ENCODE results near the gene BCL7A.
"Not testable (repeated sequence)": the region's sequence is repeated elsewhere in the genome, so short reads cannot be mapped to it uniquely, and the experiment has no call there.

BCL7A gene
- total RNA-seq = 6.5 to 6.9 reads per million in 2 donors

DNA sequence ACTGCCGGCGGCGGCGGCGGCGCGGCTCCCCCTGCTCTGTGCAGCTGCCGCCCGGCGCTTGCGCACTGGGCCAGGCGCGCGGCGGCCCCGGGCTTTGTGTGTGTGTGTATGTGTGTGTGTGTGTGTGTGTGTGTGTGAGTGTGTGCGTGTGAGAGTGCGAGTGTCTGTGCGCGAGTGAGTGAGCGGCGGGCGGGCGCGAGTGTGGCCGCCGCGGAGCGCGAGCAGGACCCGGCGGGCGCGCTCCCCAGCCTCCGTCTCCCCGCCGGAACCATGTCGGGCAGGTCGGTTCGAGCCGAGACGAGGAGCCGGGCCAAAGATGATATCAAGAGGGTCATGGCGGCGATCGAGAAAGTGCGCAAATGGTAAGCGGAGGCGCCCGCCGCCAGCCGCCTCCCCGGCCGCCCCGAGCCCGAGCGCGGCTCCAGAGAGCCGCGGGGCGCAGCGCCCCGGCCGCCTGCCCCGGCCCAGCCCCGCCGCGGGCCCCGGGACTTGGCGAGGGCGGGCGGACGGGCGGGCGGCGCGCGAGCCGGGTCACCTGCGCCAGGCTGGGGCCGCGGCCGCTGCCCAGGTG lies at the start of gene BCL7A:
BCL7A (plus strand) TSS at position 63 of the 571 bp plus-strand sequence; CDS start at position 271, 208 bp downstream.
- DNase-seq = peak in 4 of 5 experiments; percentile 6 to 92 (median 37)

DNA sequence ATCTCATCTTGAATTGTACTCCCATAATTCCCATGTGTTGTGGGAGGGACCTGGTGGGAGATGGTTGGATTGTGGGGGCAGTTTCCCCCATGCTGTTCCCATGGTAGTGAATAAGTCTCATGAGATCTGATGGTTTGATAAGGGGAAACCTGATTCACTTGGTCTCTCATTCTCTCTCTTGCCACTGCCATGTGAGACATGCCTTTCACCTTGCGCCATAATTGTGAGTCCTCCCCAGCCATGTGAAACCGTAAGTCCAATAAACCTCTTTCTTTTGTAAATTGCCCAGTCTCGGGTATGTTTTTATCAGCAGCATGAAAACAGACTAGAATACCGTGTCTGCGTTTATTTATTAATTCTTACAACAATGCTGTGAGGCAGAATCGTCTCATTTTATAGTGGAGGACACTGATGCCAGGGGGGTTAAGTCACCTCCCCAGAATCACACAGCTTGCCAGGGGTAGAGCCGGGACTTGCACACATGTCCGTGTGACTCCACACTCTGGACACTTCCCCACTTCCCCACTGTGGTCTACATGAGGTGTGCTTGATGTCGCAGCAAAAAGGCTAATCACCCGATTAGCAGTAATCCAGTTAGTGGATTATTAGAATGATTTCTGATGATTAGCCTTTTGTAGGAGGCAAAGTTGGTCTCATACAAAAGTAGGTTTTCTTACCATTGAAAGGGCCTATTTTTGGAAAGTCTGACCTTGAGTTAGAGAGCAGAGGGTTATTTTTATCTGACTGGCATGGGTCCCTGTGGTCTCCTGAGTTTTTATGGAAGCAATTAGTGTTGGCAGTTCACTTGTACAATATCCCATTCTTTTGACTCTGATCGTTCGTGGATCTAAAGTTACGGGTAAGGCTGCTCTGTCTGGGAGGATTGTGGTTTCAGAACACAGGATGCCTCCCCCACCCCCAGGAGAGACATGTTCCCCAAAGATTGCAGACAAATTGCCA lies 47.4 kb upstream of the BCL7A start:
- no peak for DNase-seq

DNA sequence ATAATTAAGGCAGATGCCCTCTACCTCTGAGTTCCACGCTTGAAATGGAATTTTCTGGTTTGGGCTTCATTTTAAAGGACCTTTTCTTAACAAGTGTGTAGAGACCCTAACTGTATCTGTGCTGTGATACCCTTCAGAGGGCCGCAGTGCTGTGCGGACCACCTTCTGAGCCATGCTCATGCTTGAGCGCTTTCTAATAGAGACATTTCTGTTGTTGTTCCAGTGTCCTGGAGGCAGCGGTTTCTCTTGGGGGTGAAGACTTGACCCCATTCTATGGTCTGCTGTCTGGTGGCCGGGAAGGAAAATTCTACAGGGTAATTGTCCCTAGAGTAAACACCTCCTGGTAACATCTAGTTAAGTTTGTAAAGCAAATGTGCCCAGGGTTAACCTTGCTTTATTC lies 46.7 kb upstream of the BCL7A start:
- DNase-seq = no peak

DNA sequence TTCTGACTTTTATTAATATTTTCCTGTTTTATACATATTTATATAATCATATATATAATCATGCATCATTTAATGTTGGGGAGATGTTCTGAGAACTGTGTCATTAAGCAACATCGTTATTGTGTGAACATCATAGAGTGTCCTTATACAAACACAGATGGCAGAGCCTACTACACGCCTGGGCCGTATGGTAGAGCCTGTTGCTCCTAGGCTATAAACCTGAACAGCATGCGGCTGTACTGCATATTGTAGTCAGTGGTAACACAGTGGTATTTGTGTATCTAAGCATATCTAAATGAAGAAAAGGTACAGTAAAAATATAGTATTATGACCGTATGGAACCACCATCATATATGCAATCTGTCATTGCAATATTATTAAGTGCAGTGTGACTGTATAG lies 44.7 kb upstream of the BCL7A start:
- DNase-seq = no peak

DNA sequence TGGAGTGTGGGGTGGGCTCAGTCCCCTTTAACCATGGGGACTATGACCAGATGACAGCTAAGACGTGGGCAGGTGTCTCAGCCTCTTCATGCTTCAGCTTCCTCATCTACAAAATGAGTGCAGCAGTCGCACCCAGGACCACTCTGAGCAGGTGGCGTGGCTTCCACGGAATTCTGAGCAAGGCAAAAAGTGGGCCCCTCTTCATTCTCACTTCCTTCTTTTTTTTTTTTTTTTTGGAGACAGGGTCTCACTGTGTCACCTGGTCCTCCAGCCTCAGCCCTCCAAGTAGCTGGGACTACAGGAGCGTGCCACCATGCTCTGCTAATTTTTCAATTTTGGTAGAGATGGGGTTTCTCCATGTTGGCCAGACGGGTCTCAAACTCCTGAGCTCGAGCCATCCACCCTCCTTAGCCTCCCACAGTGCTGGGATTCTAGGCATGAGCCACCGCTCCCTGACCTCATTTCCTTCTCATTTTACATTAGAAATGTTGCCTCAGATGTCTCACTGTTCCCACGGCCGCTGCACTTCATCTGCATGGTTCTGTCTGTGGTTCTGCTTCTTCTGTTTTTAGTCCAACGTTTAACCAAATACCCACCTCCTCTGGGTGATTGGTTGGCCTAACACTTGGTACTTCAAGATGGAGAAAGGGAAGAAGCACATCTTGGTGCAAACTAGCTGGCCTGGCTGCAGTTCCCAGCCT lies 41.3 kb upstream of the BCL7A start:
- DNase-seq = no peak

DNA sequence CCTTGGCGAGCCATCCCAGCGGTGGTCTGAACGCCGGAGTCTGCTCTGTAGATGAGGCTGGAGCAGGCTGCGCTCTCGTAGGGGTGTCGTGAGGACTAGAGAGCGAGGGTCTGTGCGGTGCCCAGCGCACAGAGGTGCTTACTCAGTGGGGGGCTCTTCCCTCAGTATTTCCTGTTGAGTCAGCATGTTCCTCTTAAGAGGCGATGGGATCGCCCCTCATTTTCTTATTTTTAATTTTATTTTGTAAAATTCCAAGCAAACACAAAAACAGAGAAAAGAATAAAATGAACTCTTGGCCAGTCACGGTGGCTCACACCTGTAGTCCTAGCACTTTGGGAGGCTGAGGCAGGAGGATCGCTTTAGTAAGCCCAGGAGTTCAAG lies 40.8 kb upstream of the BCL7A start:
- no peak for DNase-seq

DNA sequence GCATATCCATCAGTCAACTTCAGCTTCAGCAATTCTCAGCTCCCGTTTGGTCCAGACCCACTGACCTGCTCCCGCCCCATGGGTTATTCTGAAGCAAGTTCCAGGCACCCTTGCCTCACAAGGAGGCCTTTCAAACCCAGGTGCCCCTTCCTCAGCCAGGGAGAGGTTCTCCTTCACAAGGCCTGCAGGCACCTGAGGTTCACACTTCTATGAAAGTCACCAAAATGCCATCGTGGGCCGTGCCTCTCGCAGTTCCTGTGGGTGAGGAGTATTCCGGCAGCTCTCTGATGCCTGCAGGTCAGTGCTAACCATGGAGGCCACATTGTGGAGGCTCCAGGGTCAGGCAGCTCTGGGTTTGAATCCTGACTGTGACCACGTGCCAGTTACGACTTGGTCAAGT lies 40.2 kb upstream of the BCL7A start:
- no peak for DNase-seq

DNA sequence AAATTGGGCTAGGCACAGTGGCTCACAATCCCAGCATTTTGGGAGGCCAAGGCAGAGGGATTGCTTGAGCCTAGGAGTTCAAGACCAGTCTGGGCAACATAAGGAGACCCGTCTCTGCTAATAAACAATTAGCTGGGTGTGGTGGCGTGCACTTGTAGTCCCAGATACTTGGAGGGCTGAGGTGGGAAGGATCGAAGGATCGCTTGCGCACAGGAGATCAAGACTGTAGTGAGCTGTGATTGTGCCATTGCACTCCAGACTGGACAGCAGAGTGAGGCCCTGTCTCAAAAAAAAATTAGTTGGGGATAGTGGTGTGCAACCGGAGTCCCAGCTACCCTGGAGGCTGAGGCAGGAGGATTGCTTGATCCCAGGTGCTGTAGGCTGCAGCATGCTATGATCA lies 38.7 kb upstream of the BCL7A start:
- no peak for DNase-seq

DNA sequence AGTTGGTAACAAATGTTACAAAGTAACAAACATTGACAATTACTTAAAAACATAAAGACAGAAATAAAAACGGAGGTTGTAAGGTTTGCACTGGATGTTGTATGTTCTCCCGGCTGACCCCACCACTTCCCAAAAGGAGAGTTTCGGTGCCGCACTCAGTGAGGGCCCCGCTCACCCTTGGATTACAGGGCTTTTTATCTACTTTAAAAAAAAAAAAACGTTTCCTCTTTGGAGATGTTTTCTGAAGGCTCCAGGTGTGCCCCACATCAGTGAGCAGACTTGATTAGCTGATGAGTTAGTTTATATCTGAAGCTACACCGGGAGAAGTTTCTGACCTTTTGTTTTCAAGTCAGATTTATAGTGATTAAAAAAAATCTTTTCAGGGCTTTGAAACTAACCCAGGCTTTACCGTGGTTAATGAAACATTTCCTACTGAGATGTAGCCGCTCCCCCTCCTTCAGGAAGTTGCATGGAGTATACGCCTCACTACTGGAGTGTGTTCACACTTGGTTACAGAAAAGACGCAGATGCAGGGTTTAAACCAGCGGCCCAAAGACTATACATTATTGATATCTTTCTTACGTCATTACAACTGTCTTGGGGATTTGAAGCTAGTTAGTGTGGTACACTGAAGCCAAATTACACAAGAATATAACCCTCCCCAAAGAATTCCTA lies 38.0 kb upstream of the BCL7A start:
- no peak for DNase-seq

DNA sequence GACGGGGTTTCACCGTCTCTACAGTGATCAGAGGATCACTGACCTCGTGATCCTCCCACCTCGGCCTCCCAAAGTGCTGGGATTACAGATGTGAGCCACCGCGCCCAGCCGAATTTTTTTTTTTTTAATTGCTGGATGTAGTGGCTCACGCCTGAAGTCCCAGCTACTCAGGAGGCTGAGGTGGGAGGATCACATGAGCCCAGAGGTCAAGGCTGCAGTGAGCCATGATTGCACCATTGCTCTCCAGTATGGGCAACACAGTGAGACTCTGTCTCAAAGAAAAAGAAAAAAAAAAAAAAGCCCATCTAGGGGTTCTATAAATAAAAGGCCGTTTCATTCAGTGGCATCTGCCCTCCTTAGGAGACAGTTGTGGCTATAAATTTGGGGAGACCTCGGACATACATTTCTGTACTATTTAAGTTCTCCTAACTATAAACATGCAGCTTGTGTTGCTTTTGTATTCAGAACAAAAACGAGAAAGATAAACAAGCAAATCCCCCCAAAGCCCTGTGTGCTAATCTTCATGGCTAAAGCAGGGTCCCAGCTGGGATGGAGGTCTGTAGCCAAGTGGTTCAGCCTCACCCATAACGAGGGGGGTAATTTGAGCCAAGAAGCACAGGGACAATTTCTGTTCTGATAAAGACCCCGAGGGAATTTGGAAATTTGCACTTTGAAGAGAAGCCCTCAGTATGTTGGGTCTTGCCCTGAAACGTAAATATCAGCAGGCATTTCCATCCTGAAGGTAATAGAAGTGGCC lies 35.0 kb upstream of the BCL7A start:
- no peak for DNase-seq

DNA sequence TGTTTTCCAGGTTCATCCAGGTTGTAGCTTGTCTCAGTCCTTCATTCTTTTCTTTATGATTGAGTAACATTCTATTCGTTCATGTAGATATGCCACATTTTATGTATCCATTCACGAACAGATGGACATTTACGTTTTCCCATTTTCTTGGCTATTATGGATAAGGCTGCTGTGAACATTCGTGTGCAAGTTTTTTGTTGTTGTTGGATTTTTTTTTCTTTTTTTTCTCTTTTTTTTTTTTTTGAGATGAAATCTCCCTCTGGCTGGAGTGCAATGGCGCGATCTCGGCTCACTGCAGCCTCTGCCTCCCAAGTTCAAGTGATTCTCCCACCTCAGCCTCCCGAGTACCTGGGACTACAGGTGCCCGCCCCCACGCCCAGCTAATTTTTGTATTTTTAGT lies 33.2 kb upstream of the BCL7A start:
- DNase-seq = not testable (repeated sequence)

DNA sequence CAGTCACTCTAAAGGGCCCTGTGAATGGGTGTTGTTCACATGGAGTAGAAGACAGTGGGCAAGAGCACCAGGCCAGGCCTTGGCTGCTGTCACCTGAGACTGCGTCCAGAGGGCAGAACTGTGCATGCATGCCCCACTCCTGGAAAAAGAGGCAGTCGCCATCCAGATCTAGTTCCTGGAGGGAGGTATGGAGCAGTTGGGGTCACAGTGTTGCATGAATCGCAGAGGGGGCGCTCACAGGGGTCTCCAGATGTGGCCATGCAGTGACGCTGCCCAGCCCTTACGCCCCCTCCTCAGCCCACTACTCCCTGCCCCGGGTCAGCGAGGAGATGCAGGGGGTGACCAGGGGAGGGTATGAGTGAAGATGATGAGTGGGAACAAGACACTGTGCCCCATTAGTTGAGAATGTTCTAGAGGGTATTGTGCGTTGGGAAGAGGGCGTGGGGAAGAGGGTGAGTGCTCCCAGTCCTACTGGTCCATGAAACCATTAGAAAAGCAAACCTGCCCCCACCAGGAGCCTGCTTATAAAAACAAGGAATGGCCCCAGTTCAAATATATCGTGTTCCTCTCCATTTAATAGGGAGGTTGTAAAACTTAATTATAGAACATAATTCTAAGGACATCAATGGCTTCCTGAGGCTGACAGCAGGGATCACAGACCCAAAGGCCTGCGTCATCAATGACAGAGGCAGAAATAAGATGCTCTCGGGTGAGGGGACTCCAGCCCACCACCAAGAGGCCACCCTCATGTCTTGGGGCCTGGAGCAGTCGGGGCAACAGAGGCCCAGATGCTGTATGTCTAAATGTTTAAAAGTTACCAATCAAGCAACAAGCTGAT lies 32.2 kb upstream of the BCL7A start:
- no peak for DNase-seq

DNA sequence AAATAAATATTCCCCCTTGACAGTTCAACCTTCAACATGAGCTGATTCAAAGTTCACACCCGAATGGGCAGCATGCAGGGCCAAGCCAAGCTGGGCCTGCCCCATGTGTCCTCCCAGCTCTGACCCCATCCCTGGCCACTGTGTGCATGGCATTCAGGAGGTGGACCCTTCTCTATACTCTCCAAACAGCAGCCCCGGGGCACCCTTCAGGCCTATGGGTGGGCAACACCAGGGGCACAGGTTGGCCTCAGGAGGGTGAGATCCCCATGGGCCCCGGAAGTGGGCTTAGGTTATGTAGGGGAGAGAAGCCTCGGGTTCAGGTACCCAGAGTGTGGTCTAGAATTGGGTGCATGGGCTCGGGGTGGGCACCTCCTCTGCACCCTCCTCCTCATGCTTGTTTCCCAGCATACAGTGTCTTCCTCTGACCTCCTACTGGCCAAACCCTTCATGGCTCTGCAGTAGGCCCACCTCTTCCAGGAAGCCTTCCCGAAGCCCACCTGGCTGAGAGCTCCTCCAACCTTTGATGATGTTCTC lies 31.5 kb upstream of the BCL7A start:
- no peak for DNase-seq

DNA sequence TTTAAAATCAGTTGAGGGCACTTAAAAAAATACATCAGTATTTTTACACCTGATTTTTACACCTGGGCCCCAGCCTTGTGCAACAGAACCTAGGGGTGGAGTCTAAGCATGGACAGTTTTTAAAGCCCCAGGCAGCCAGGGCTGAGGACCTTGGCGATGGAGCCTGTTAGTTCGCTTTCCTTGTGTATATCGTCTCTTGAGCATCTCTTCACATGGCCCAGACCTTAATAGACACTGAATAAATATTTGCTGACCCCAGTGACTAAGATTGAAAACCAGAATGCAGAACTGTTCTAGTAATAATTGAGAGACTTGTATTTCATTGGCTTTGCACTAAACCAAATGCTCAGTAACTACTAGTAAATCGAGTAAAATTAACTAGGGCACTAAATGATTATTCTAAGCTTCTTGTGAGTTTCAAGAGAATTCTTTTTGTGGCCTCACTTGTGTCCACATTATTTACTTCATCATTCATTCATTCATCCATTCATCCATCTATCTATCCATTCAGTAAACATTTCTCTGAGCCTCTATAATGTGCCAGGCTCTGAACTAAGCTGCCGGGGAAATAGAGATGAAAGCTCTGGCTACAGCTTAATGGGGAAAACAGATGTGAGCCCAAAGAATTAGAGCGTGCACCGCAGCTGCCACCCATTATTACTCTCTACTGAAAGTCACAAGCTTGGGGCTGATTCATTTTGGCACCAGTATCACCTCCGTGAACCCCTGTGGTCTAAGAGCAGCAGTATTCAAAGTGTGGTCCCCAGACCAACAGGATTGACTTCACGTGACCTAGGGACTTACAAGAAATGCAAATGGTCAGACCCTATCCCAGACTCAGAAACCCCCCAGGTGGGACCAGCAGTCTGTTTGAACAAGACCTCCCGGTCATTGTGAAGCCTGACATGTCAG lies 30.7 kb upstream of the BCL7A start:
- peak in 1 of 5 experiments; percentile 78 for DNase-seq

DNA sequence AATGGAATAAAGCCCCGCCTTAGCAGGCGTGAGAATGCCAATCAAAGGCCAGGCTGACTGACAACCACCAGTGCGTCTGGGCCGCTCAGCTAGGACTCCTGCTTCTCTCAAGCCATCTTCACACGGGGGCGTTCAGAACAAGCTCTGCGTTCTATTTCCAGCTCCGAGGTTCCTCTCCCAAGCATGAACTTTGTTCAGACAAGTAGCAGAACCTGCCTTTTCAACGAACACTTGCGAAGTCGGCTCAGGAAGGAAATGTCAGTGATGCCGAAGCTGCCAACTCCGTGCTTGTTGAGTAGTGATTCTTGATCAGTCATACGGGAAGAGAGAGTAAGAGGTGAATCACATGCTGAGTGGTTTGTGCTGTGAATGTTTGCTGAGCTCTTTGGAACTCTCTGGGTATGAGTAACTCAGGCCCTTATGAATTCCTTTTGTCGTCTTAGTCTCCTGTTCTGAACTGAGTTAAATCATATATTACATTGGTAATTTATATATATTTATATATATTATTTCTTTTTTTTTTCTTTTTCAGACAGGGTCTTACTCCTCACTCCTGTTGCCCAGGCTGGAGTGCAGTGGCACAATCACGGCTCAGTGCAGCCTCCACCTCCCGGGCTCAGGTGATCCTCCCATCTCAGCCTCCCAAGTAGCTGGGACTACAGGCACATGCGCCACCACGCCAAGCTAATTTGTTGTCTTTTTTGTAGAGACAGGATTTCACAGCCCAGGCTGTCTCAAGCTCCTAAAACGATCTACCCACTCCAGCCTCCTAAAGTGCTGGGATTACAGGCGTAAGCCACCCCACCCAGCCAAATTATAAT lies 29.4 kb upstream of the BCL7A start:
- DNase-seq = peak in 2 of 5 experiments; percentile 32 to 90

DNA sequence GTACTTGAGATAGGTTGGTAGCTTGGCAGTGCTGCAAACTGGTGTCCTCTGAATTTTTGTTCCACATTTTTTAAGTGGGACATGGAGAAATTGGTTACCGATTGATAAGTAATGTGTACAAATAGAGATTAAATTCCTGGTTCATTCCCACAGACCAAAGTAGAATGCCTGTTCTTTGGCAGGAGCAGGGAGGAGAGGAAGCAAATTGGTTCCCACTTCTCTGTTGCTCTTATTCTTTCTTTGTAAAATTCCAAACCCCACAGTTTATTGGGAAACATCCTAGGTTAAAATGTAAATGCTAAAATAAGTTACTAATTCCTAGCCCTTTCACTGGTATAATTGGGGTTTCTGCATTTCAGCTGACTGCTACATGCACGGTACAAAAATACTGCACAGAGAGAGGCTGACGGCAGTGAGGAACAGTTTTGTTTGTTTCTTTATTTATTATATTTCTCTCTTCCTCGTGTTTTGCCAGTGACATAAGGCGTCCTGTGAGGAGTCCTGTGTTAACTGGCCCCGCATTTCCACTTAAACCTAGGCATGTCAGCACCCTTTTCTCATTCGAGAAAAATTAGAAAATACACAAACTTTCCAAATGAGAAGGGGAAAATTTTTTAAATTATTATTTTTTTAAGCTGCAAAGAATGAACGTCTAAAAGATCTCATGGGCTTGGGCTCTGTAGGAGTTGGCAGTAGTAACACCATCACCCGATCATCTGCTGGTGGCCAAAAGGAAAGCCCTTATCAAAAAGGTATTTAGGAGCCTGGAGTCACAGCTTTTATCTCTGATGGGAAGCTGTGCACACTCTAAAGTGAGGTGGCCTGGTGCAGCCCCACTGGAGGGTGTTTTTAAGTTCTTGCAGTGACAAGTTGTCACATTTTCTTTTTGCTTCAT lies 25.4 kb upstream of the BCL7A start:
- no peak for DNase-seq

DNA sequence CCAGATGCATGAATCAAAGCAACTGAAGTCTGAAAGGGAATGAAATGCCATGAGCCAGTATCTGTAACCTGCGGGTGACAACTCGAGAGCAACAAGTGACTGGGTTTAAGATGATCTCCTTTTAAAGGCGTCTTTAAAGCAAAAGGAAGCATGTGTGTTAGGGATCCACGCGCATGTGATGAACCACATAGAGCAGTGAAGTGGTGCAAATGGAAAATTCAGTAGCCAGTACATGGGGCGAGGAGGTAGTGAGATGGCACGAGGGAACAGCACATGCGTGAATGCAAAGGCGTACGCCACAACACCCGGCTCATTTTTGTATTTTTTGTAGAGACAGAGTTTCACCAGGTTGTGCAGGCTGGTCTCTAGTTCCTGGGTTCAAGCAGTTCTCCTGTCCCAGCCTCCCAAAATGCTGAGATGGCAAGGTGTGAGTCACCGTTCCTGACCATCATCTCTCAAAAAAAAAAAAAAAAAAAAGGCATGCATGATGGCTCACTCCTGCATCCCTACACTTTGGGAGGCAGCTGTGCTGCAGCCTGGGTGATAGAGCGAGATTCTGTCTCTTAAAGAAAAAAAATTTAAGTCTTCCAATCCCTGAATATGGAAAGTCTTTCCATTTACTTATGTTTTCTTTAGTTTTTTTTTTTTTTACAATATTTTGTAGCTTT lies 24.6 kb upstream of the BCL7A start:
- no peak for DNase-seq
